ENCODE results near the gene LCN12.

DNA sequence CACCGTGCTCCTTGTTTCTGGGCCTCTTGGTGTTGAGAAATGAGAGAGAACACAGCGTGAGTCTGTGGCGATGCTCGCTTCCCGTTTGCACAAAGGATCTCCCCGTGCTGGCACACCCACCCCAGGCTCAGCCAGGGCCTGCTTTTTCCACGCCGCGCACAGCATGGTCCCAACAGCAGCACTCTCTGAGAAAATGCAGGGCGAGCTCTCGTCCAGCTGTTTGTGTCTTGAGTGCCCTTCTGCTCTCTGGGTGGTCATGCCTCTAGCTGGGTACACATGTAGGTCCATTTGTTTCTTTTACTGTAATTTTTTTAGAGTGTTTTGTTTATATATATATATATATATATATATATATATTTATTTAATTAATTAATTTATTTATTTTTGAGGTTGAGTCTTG is 34.2 kb upstream of the LCN12 start:
- TF ChIP-seq, protein P1, sequence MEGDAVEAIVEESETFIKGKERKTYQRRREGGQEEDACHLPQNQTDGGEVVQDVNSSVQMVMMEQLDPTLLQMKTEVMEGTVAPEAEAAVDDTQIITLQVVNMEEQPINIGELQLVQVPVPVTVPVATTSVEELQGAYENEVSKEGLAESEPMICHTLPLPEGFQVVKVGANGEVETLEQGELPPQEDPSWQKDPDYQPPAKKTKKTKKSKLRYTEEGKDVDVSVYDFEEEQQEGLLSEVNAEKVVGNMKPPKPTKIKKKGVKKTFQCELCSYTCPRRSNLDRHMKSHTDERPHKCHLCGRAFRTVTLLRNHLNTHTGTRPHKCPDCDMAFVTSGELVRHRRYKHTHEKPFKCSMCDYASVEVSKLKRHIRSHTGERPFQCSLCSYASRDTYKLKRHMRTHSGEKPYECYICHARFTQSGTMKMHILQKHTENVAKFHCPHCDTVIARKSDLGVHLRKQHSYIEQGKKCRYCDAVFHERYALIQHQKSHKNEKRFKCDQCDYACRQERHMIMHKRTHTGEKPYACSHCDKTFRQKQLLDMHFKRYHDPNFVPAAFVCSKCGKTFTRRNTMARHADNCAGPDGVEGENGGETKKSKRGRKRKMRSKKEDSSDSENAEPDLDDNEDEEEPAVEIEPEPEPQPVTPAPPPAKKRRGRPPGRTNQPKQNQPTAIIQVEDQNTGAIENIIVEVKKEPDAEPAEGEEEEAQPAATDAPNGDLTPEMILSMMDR (IDR thresholded peaks at IDR 0.05): no peak
- no peak for TF ChIP-seq POLR2A (IDR thresholded peaks at IDR 0.05)

Measured in Peyer's patch (tissue), 4 donors.